ES-I3 (cell line): ENCODE data around the gene AADAC.
"Not testable (repeated sequence)": the region's sequence is repeated elsewhere in the genome, so short reads cannot be mapped to it uniquely, and the experiment has no call there.

Source experiments
- H3K36me3 ChIP-seq: 2 replicates; pipeline ENCODE4 v1.6.1; 2013; ENCODE audit warnings: mild to moderate bottlenecking, low read length, control low read depth, moderate library complexity; ENCODE audit not compliant: insufficient read depth
- H3K4me1 ChIP-seq: 2 replicates; pipeline ENCODE4 v1.6.1; 2013; ENCODE audit warnings: mild to moderate bottlenecking, control low read depth, low read length; ENCODE audit not compliant: insufficient read depth
- H3K9ac ChIP-seq: 2 replicates; pipeline ENCODE4 v1.6.1; 2013; ENCODE audit warnings: low read depth, mild to moderate bottlenecking, low read length, moderate library complexity
- H3K9me3 ChIP-seq: 2 replicates; pipeline ENCODE4 v1.6.1; 2013; ENCODE audit warnings: mild to moderate bottlenecking, low read length, moderate library complexity; ENCODE audit not compliant: control insufficient read depth, insufficient read depth

AADAC gene

DNA sequence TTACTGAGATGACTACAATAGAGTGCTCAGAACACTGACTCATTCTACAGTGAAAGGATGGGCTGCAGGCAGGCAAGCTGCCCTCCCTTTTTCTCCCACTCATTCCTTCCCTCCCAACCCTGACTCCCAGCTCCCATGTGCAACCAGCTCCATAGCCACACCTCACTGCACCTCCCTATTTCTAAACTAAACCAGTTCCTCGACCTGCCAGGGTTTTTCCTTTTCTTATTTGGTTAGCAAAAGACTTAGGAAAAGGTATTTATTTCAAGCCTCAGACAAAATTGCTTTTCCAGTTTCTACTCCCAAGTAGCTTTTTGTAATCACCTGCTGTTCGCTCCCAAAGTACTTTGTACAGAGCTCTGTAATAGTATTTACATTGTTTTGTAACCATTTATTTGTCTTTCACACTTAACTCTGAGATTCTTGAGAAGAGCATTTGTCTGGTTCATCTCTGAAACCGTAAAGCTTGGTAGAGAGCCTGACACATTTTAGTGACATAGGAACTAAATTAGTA lies 2.2 kb downstream of the AADAC start:
- no peaks in the 10 kb centered on the region for H3K9me3 ChIP-seq
- H3K9ac ChIP-seq, result no peak overlapping the region
- H3K36me3 ChIP-seq, result no peaks in the 10 kb centered on the region
- no peaks in the 10 kb centered on the region for H3K4me1 ChIP-seq

DNA sequence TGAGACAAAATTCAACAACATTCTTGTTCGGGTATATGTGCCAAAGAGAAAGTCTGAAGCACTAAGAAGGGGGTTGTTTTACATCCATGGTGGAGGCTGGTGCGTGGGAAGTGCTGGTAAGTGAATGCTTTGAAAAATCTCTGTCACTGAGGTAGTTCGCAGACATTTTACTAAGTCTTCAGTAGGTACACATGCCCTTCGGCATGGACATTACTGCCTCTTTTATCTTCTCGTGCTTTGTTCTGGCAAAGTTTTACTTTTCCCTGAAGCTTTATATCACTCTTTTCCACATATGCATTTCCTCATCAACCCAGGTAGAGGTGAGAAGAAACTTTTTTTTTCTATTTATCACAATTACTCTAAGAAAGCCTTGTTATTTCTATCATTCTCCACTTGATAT lies 3.6 kb downstream of the AADAC start:
- no peaks in the 10 kb centered on the region for H3K36me3 ChIP-seq
- H3K4me1 ChIP-seq, result no peaks in the 10 kb centered on the region
- H3K9me3 ChIP-seq, result no peaks in the 10 kb centered on the region
- H3K9ac ChIP-seq, result no peak overlapping the region

DNA sequence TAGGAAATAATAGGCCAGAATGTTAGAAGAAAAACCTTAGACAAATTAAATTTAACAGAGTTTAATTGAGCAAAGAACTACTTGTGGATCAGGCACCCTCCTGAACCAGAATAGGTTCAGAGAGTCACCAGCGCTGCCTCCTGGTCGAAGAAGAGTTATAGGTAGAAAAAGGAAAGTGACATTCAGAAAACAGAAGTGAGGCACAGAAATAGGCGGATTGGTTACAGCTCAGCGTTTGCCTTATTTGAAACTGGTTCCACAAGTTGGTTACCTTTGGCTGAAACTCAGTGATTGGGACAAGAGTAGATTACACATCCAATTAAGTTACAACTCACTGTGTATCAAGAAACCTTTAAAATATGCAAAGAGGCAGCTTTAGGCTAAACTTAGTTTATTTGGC lies 4.4 kb downstream of the AADAC start:
- Histone ChIP-seq H3K9ac (no peak overlapping the region), H3K9me3 (no peaks in the 10 kb centered on the region), H3K4me1 (no peaks in the 10 kb centered on the region), H3K36me3 (no peaks in the 10 kb centered on the region)

DNA sequence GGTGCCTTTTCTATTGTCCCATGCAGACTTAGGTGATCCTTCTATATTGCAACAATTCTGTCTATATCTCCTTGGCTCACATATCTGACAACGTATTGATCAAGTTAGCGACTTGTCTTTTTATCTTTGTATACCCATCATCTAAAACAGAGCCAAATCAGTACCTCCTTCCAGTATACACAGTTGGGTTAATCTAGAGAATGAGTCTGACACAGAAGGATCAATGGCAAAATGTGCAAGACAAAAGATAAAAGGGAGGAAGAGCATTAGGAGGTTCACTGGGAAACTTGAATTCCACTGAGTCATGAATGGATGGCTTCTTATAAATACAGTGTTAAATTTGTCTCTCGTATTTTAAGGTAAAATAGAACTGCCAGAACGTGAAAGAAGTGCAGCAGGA lies 6.0 kb downstream of the AADAC start:
- no peak overlapping the region for H3K9ac ChIP-seq

DNA sequence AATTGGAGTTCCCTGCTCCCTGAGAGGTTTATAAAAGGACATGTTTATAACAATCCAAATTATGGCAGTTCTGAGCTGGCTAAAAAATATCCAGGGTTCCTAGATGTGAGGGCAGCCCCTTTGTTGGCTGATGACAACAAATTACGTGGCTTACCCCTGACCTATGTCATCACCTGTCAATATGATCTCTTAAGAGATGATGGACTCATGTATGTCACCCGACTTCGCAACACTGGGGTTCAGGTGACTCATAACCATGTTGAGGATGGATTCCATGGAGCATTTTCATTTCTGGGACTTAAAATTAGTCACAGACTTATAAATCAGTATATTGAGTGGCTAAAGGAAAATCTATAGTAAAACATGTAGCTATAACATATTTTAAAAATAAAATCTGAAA lies 13.9 kb downstream of the AADAC start:
- H3K9ac ChIP-seq, result no peak overlapping the region
- H3K4me1 ChIP-seq, result no peaks in the 10 kb centered on the region
- no peaks in the 10 kb centered on the region for H3K36me3 ChIP-seq
- peaks cover 3% of the 10 kb centered on the region; the same call in 1 of the 2 replicates for H3K9me3 ChIP-seq

More for the DNA sequence above, 6.0 kb downstream of the AADAC start:
- Histone ChIP-seq H3K4me1 (no peaks in the 10 kb centered on the region), H3K36me3 (no peaks in the 10 kb centered on the region), H3K9me3 (no peaks in the 10 kb centered on the region)

DNA sequence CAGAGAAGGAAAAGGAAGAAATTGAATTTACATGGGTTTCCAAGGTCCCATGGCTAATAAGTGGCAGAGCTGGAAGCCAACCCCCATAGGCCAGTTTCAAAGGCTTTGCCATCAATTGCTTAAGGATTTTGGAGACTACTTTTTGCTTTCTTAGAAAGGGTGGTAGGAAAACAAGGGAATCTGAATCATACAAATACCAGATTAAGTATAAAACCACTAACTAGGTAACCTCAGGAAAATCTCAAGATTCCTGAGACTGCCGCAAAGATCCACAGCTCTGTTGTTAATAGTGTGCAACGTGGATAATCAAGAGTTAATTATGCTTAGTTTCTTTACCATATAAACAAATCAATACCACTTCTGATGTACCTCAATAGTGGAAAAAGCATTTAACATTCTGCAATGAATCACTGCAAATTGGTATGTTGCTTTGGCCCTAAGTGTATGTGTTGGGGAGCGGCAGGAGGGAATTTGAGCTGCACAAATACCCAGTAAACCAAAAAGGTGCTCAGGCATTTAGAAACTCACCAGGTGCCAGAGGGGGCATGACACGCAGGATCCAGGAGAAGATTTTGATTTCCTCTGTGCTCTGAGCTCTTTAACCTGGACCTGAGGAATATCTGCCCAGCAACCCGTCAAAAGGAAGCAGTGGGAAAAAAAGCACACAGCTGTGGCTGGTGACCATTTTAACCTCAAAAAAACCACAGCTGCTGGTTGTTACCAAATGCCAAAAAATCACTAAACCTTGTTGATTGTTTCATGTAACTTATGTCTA lies 22.0 kb downstream of the AADAC start:
- Histone ChIP-seq H3K9me3 (no peaks in the 10 kb centered on the region), H3K36me3 (no peaks in the 10 kb centered on the region), H3K4me1 (peaks cover 18% of the 10 kb centered on the region), H3K9ac (no peak overlapping the region)

DNA sequence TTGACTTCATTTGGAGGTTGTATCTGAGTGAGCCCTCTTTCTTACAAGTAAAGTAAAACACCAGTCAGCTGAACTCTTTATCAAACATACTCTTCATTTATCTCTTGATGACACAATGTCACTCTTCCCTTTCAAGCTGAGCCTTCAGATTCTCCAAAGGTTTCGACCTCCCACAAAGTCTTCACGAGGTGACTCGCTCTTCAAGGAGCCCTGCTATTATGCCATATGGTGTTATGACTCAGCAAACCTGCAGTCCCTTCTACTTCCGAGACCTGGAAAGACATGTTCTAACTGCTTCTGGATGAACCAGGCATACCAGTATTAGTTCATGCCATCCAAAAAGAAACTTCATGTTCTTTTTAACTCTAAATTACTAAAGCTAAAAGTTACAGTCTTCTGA lies 23.1 kb downstream of the AADAC start:
- H3K4me1 ChIP-seq, result peaks cover 18% of the 10 kb centered on the region
- no peaks in the 10 kb centered on the region for H3K36me3 ChIP-seq
- H3K9ac ChIP-seq, result no peak overlapping the region
- H3K9me3 ChIP-seq, result no peaks in the 10 kb centered on the region

DNA sequence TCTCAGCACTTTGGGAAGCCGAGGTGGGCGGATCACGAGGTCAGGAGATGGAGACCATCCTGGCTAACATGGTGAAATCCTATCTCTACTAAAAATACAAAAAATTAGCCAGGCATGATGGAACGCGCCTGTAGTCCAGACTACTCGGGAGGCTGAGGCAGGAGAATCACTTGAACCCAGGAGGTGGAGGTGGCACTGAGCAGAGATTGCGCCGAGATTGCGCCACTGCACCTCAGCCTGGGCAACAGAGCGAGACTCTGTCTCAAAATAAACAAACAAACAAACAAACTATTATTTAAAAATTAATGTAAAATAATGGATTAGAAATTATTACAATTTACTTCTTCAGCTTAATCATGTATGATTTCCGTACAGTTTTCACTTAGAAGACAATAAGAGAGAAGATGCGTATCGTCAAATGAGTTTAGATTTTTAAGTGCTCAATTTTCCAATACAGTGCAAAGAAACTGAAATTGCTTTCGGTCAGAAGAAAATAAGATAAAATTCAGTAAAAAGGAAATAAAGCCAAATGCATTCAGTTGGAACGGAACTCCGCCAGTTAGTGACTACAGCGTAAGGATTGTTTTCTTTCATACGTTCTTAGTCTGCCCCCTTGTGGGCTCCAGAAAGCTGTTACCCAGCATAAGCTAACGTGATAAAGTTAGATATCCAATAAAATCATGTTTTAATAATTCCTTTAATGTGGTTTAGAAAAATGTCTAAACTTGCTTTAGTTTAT lies 24.8 kb downstream of the AADAC start:
- Histone ChIP-seq H3K36me3 (no peaks in the 10 kb centered on the region), H3K9me3 (no peaks in the 10 kb centered on the region), H3K4me1 (peaks cover 18% of the 10 kb centered on the region), H3K9ac (no peak overlapping the region)

DNA sequence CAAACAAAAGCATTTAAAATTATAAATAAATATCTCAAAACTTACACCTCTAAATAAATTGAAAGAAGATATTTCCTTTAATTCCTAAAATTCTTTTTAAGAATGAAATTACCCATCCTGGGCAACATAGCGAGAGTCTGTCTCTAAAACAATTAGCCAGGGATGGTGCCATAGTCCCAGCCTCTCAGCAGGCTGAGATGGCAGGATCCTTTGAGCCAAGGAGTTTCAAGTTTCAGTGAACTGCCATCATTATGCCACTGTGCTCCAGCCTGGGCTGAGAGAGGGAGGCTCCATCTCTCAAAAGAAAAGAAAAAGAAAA lies 25.4 kb downstream of the AADAC start:
- no peaks in the 10 kb centered on the region for H3K36me3 ChIP-seq
- no peaks in the 10 kb centered on the region for H3K9me3 ChIP-seq
- H3K9ac ChIP-seq, result no peak overlapping the region
- H3K4me1 ChIP-seq, result peaks cover 18% of the 10 kb centered on the region

DNA sequence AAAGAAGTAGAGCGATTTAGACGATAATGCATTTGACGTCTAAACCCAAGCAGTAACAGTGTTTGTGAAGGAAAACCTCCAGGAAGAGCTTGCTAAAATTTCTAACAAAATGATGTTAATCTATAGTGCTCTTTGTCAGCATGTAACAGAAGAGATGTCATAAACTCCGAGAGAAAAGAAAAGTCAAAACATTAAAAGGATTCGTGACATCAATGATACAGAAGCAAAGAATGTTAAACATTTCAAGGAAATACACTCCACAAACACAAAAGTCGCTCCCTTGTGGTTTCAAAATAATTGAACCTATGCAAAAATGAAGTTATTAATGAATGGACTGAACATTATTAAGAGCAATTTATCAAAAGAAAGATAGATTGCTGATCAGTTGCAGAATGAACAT lies 27.9 kb downstream of the AADAC start:
- Histone ChIP-seq H3K9me3 (no peaks in the 10 kb centered on the region), H3K4me1 (peaks cover 7% of the 10 kb centered on the region), H3K9ac (no peak overlapping the region), H3K36me3 (no peaks in the 10 kb centered on the region)

DNA sequence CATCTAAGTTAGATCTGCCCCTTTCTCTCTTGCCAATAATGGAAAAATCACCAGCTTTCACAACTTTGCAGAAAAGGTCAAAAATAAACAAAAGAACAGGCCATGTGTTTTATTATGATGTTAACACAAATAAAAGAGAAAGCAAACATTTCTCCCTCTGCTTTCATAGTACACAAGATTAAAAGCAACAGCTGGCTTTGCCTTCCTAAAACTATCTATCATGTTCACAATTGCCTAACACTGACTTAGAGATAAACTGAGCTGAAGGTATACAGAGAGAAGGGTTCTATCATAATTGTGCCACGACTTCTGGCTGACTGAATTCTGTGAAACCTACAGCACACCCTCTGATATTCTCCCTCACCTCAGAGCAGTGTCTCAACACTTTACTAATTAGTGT lies 29.4 kb downstream of the AADAC start:
- H3K9ac ChIP-seq, result no peak overlapping the region
- H3K36me3 ChIP-seq, result no peaks in the 10 kb centered on the region
- H3K4me1 ChIP-seq, result no peaks in the 10 kb centered on the region
- H3K9me3 ChIP-seq, result no peaks in the 10 kb centered on the region

DNA sequence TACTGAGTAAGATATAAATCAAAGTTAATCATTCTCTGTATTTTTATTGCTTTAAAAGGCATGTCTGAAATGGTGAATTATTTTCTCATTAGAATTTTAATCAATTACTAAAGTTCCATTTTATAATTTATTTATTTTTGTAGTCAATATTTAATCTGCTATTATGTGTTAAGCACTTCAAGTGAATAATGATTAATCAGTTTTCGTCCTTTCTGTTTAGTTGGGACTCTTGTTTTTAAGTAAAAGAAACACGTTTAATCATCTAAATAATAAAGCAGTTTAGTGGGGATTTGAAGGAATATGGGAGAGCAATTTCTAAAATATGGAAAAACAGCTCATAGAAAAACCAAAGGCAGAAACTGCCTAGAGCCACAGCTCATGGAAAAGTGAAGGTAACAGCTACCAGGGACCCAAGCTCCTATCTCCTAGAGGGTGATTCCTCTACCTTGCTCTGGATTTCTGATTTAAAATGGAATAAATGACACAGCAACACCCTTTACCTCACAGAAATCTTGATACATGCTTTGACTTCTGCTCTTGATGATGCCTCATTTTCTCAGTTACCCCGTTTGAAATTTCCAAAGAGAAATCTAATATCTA lies 31.5 kb downstream of the AADAC start:
- Histone ChIP-seq H3K4me1 (no peaks in the 10 kb centered on the region), H3K9me3 (no peaks in the 10 kb centered on the region), H3K9ac (no peak overlapping the region), H3K36me3 (no peaks in the 10 kb centered on the region)

DNA sequence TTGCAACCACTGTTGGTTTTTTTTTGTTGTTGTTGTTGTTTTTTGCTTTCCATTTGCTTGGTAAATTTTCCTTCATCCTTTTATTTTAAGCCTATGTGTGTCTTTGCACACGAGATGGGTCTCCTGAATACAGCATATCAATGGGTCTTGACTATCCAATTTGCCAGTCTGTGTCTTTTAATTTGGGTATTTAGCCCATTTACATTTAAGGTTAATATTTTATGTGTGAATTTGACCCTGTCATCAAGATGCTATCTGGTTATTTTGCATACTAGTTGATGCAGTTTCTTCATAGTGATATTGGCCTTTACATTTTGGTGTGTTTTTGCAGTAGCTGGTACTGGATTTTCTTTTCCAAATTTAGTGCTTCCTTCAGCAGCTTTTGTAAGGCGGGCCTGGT lies 36.1 kb downstream of the AADAC start:
- not testable (repeated sequence) for H3K36me3 ChIP-seq, H3K4me1 ChIP-seq, H3K9me3 ChIP-seq, H3K9ac ChIP-seq

DNA sequence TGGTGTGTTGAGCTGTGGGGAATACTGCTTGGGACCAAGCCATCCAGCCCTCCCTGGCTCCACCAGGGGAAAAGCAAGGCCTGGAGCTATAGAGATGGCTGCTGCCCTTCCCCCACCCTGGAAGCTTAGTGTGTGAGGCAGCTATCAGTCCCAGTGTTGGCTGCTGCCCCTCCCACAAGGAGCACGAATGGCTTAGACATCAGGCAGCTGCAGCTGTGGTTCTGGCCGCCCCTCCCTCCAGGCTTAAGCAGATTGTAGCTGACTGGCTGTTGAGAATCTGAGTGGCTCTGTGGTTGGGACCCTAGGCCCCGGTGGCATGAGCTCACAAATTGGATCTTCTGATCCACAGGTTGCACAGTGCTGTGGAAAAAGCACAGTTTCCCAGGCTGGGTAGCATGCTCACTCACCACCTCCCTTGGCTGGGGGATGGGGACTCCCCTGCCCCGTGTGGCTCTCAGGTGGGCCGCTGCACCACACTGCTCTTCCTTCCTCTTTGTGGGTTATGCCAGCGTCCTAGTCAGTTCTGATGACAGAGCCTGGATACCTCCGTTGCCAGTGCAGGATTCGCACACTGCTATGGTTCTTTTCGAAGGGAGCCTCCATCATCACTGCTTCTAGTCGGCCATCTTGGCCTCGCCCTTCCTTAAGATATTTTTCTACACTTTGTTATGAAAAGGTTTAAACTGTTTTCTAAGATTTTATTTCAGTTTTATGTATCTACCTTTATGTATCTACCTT lies 38.3 kb downstream of the AADAC start:
- H3K9me3 ChIP-seq, result no peaks in the 10 kb centered on the region
- no peak overlapping the region for H3K9ac ChIP-seq
- H3K36me3 ChIP-seq, result no peaks in the 10 kb centered on the region
- no peaks in the 10 kb centered on the region for H3K4me1 ChIP-seq
